Activated B cell treated with CpG ODN at 0.5 μM for 24 hours (primary cell): ENCODE measurements around the gene PLEKHG4B. TPM values are rescaled to one million over a fixed set of nuclear protein-coding genes. Genes with fewer than 3 reads are reported as not detected.

ENCODE experiments used
- ATAC-seq: fragments of 200-7000 bp; cut with Tn5 transposase; one replicate; pipeline ENCODE4 v1.10.0; 2021; ENCODE audit warnings: low read depth, mild to moderate bottlenecking, moderate library complexity
- CTCF ChIA-PET: fragments of 350-600 bp; sonication (Branson Sonifier 250); formaldehyde crosslinking; loops from one replicate; lab custom pipeline; 2021; ENCODE audit warnings: antibody characterized with exemption; lab: Charles Lee
- POLR2A ChIA-PET: fragments of 350-600 bp; sonication (Branson Sonifier 250); formaldehyde crosslinking; loops from one replicate; lab custom pipeline; 2021; ENCODE audit warnings: antibody characterized with exemption; lab: Charles Lee
- DNase-seq: peaks from one replicate; pipeline ENCODE4 v3.0.0; 2022
- H3K27ac Mint-ChIP-seq: one replicate; pipeline ENCODE4 v1.8.0; 2020; ENCODE audit warnings: mixed read lengths
- H3K27me3 Mint-ChIP-seq: one replicate; pipeline ENCODE4 v1.8.0; 2021; ENCODE audit warnings: mixed read lengths
- H3K36me3 Mint-ChIP-seq: one replicate; pipeline ENCODE4 v1.8.0; 2021; ENCODE audit warnings: low read depth, mixed read lengths
- H3K4me1 Mint-ChIP-seq: one replicate; pipeline ENCODE4 v1.8.0; 2021; ENCODE audit warnings: mixed read lengths
- H3K4me3 Mint-ChIP-seq: one replicate; pipeline ENCODE4 v1.8.0; 2020; ENCODE audit warnings: mild to moderate bottlenecking, mixed read lengths
- H3K9me3 Mint-ChIP-seq: one replicate; pipeline ENCODE4 v1.8.0; 2020; ENCODE audit warnings: mixed read lengths
- CTCF ChIP-seq: fragments of 200-600 bp; IDR thresholded peaks from one replicate; pipeline ENCODE4 v1.8.0; 2022; ENCODE audit warnings: antibody characterized with exemption, mild to moderate bottlenecking
- intact Hi-C: fragments of 100-400 bp; cut with micrococcal nuclease; formaldehyde crosslinking; loops from one replicate; pipeline ENCODE4 v1.15.1; 2024
- total RNA-seq: library from RNA; stranded (reverse); gene quantifications from 2 replicates; pipeline ENCODE4 v1.2.3, GENCODE V29; 2022

PLEKHG4B gene
- total RNA-seq, 1 donor from 2014 or later: not detected

DNA sequence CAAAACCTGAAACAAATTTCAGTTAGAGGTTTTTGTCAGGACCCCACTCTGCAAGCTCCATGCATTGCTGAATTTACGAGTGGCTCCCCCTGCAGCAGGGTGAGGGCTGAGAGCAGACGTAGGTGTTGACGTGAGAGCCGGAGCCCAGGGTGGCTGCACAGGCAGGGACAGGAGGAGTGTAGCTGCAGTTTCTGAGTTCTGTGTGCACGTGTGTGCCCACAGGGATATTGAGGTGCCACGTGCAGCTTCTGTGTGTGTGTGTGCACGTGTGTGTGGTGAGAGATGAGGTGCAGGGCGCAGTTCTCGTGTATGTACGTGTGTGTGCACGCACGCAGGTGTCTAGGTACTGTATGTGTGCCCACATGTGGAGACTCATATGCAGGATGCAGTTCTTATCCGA is 14.6 kb downstream of the PLEKHG4B start:
- Mint-ChIP-seq H3K9me3 (no peaks in the 10 kb centered on the region), H3K36me3 (no peaks in the 10 kb centered on the region), H3K4me3 (no peak overlapping the region), H3K27ac (no peak overlapping the region), H3K27me3 (peaks cover 1% of the 10 kb centered on the region), H3K4me1 (no peaks in the 10 kb centered on the region)
- POLR2A ChIA-PET: no interaction called here
- CTCF ChIA-PET: no interaction called here
- intact Hi-C loops: no loop called here
- TF ChIP-seq CTCF: no peak
- no peak for ATAC-seq
- DNase-seq: no peak

GRCh38 chr5:107526-107925 is 15.6 kb downstream of the PLEKHG4B start:
- POLR2A ChIA-PET: no interaction called here
- intact Hi-C loops: no loop called here

DNA sequence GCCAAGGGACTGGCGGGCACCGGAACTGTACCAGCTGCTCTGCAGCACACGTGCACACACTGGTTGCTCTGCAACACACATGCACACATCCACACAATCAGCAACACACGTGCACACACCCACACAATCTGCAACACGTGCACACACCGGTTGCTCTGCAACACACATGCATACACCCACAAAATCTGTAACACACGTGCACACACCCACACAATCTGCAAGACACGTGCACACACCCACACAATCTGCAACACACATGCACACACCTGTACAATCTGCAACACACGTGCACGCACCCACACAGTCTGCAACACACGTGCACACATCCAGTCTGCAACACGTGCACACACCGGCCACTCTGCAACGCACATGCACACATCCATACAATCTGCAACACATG is 17.9 kb downstream of the PLEKHG4B start:
- no peak for ATAC-seq
- no peak for TF ChIP-seq CTCF
- ChIA-PET CTCF (no interaction called here), POLR2A (no interaction called here)
- H3K27me3 Mint-ChIP-seq: peaks cover 3% of the 10 kb centered on the region
- no peaks in the 10 kb centered on the region for H3K9me3 Mint-ChIP-seq
- H3K36me3 Mint-ChIP-seq: no peaks in the 10 kb centered on the region
- H3K4me3 Mint-ChIP-seq: no peak overlapping the region
- no peaks in the 10 kb centered on the region for H3K4me1 Mint-ChIP-seq
- DNase-seq: no peak
- intact Hi-C loops: no loop called here
- H3K27ac Mint-ChIP-seq: no peak overlapping the region

More at GRCh38 chr5:107526-107925, 15.6 kb downstream of the PLEKHG4B start:
- DNase-seq (no peak), ATAC-seq (no peak)
- Mint-ChIP-seq H3K36me3 (no peaks in the 10 kb centered on the region), H3K27me3 (peaks cover 1% of the 10 kb centered on the region), H3K27ac (no peak overlapping the region), H3K4me3 (no peak overlapping the region), H3K4me1 (no peaks in the 10 kb centered on the region), H3K9me3 (no peaks in the 10 kb centered on the region)
- CTCF ChIA-PET: no interaction called here
- no peak for TF ChIP-seq CTCF

DNA sequence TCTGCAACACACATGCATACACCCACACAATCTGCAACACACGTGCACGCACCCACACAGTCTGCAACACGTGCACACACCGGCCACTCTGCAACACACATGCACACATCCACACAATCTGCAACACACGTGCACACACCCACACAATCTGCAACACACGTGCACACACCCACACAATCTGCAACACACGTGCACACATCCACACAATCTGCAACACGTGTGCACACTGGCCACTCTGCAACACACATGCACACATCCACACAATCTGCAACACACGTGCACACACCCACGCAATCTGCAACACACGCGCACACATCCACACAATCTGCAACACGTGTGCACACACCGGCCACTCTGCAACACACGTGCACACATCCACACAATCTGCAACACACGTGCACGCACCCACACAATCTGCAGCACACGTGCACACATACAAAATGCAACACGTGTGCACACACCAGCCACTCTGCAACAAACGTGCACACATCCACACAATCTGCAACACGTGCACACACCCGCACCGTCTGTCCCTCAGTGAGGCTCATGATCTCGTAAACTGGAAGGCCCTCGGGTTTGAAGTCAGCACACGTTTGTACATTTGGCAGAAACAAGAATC is 18.4 kb downstream of the PLEKHG4B start:
- TF ChIP-seq CTCF: no peak
- POLR2A ChIA-PET: no interaction called here
- no peaks in the 10 kb centered on the region for H3K9me3 Mint-ChIP-seq
- intact Hi-C loops: no loop called here
- ATAC-seq (no peak), DNase-seq (no peak)
- CTCF ChIA-PET: no interaction called here
- no peaks in the 10 kb centered on the region for H3K36me3 Mint-ChIP-seq
- H3K4me3 Mint-ChIP-seq: no peak overlapping the region
- H3K27me3 Mint-ChIP-seq: peaks cover 5% of the 10 kb centered on the region
- H3K4me1 Mint-ChIP-seq: no peaks in the 10 kb centered on the region
- H3K27ac Mint-ChIP-seq: no peak overlapping the region

DNA sequence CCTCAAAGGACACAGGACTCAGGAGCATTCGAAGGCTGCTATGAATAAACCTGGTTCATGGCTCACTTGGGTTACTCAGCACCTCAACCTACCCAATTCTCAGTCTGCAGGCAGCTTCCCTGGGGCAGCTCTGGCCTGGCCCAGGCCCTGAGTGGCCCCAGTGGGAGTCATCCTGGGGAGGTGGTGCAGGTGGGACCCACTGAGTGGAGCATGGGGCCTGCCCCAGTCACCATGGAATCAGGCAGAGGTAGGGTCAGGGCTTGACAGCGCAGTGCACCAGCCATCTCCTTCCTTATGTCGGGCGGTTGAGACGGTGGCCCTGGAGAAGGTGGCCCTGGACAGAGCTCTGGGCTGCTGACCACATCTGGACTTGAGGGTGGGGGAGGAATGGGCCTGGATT is 19.2 kb downstream of the PLEKHG4B start:
- intact Hi-C loops: no loop called here
- Mint-ChIP-seq H3K27me3 (peaks cover 5% of the 10 kb centered on the region), H3K27ac (no peak overlapping the region), H3K4me3 (no peak overlapping the region), H3K9me3 (no peaks in the 10 kb centered on the region), H3K36me3 (no peaks in the 10 kb centered on the region), H3K4me1 (no peaks in the 10 kb centered on the region)
- CTCF ChIA-PET: no interaction called here
- ATAC-seq (no peak), DNase-seq (no peak)
- POLR2A ChIA-PET: no interaction called here
- TF ChIP-seq CTCF: no peak
